Measurements from ENCODE around the gene GJB1. TPM values are rescaled to one million over a fixed set of nuclear protein-coding genes. Genes with fewer than 3 reads are reported as not detected.

GJB1 gene
- total RNA-seq, 1 experiment from 2014 or later: not detected

DNA sequence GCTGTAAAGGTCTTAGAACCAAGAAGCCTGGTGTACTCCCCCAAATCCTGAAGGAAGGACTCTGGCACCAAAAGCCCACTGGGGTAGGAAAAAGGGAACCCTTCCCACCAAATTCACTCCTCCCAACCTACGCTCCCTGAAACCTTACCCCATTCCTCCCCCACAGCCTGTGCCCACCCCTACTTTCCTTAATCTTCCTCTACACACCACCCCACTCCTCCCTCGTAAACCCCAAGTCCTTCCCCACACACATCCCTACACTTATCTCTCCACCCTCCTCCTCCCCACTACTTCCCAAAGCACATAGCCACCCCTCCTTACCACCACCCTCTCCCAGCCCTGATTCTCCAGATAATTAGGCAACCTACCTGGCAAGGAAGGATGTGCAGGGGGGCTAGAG, 29.2 kb downstream of the GJB1 start:
- no peaks in the 10 kb centered on the region for H3K9me2 ChIP-seq (replicated peaks; ENCODE audit: low read length)
- DNase-seq (no peak), ATAC-seq (no peak)
- intact Hi-C loops (cut with micrococcal nuclease): no loop called here
- H2AFZ ChIP-seq (ENCODE audit: low read length): no peak overlapping the region
- ChIA-PET CTCF (no interaction called here), POLR2A (ENCODE audit: unreplicated experiment) (no interaction called here)
- H3K4me3 ChIP-seq (ENCODE audit: low read length): peak overlapping the region; percentile 99; the same call in 1 of the 2 replicates
- H3K9me3 ChIP-seq (ENCODE audit: low read length): no peaks in the 10 kb centered on the region
- peaks cover 17% of the 10 kb centered on the region for H3K4me1 ChIP-seq (ENCODE audit: insufficient read depth, low read length)
- H3K27ac ChIP-seq (ENCODE audit: low read length): no peak overlapping the region
- no peaks in the 10 kb centered on the region for H4K20me1 ChIP-seq (ENCODE audit: low read length)
- H3K4me2 ChIP-seq (ENCODE audit: low read length): peak overlapping the region; percentile 99
- H3K79me2 ChIP-seq (ENCODE audit: low read length): peaks cover 12% of the 10 kb centered on the region
- H3K36me3 ChIP-seq (ENCODE audit: low read depth, low read length): no peaks in the 10 kb centered on the region; the same call in 1 of the 2 replicates
- no TSS peak for BruUV-seq (replicated peaks)
- H3K9ac ChIP-seq (ENCODE audit: low read length): no peak overlapping the region
- no peaks in the 10 kb centered on the region for H3K27me3 ChIP-seq (ENCODE audit: low read length)
- H3F3A ChIP-seq (ENCODE audit: low read length, unreplicated experiment): no peaks in the 10 kb centered on the region
- TF ChIP-seq EZH2 (IDR thresholded peaks at IDR 0.05; ENCODE audit: low read length, unreplicated experiment) (no peak), EZH2phosphoT487 (IDR thresholded peaks at IDR 0.05; ENCODE audit: borderline replicate concordance, low read length) (no peak)
- TF ChIP-seq, protein P1, sequence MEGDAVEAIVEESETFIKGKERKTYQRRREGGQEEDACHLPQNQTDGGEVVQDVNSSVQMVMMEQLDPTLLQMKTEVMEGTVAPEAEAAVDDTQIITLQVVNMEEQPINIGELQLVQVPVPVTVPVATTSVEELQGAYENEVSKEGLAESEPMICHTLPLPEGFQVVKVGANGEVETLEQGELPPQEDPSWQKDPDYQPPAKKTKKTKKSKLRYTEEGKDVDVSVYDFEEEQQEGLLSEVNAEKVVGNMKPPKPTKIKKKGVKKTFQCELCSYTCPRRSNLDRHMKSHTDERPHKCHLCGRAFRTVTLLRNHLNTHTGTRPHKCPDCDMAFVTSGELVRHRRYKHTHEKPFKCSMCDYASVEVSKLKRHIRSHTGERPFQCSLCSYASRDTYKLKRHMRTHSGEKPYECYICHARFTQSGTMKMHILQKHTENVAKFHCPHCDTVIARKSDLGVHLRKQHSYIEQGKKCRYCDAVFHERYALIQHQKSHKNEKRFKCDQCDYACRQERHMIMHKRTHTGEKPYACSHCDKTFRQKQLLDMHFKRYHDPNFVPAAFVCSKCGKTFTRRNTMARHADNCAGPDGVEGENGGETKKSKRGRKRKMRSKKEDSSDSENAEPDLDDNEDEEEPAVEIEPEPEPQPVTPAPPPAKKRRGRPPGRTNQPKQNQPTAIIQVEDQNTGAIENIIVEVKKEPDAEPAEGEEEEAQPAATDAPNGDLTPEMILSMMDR (conservative IDR thresholded peaks at IDR 0.05; ENCODE audit: low read depth, low read length): no peak

DNA sequence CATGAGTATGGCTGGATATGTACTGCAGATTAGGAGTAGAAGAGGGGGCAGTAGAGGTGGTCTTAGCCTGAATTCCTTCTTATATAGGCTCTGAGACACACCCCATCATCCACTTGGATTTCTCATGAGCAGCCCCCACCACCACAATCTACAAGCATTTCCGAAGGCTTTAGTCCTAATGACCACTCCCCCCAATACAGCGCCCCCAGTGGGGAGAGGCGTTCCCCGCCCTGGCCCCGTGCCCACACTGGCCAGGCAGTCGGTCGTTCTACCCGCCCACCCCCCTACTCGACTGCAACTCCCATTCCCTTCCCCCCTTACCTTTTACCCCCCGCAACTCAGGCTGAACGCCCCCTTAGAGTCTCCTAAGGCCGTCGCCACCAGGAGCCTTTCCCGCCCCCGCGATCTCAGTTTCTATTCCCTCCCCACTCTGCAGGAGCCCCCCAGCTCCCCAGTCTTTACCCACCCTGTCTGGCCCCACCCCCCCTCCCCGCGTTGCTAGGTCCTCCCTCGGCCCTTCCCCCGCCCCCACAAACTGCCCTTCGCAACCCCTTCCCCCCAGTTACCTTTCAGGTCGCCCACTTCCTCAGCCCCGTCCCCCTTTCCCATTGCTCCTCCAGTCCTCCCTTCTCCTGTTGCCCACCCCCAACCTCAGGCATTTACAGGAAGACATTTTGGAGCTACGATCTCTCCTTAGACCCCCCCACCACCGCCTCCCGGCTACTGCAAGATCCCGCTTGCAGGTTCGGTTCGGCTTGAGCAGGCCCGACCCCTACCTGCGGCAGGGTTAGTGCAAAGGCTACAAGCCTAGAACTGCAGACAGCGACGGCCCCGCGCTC, 30.4 kb downstream of the GJB1 start:
- Histone ChIP-seq H3K27me3 (ENCODE audit: low read length) (no peaks in the 10 kb centered on the region), H3K9me3 (ENCODE audit: low read length) (no peaks in the 10 kb centered on the region), H3K27ac (ENCODE audit: low read length) (no peak overlapping the region), H2AFZ (ENCODE audit: low read length) (peak overlapping the region; percentile 99), H3F3A (ENCODE audit: low read length, unreplicated experiment) (no peaks in the 10 kb centered on the region), H4K20me1 (ENCODE audit: low read length) (no peaks in the 10 kb centered on the region), H3K9ac (ENCODE audit: low read length) (peak overlapping the region; percentile 81), H3K36me3 (ENCODE audit: low read depth, low read length) (no peaks in the 10 kb centered on the region), H3K4me3 (ENCODE audit: low read length) (peak overlapping the region; percentile 99), H3K79me2 (ENCODE audit: low read length) (peaks cover 12% of the 10 kb centered on the region), H3K4me1 (ENCODE audit: insufficient read depth, low read length) (peaks cover 17% of the 10 kb centered on the region), H3K4me2 (ENCODE audit: low read length) (peak overlapping the region; percentile 99), H3K9me2 (replicated peaks; ENCODE audit: low read length) (no peaks in the 10 kb centered on the region)
- peak; percentile 51 for DNase-seq
- no peak for ATAC-seq
- intact Hi-C loops (cut with micrococcal nuclease): loop anchor here (1.0 kb wide), 2 partner anchors 30 to 113 kb away; partner anchors contain the start of genes NONO and TAF1
- CTCF ChIA-PET: interaction anchor here (0.8 kb wide), 1 partner anchor 113 kb away, joined by 10 read pairs; the partner anchor contains the start of gene TAF1
- BruUV-seq (replicated peaks): no TSS peak
- POLR2A ChIA-PET (ENCODE audit: unreplicated experiment): interaction anchor here (0.6 to 1.2 kb wide), 2 partner anchors 30 to 99 kb away, joined by 6 read pairs; partner anchors contain the start of gene NONO
- TF ChIP-seq EZH2phosphoT487 (IDR thresholded peaks at IDR 0.05; ENCODE audit: borderline replicate concordance, low read length) (no peak), EZH2 (IDR thresholded peaks at IDR 0.05; ENCODE audit: low read length, unreplicated experiment) (no peak)
- TF ChIP-seq, protein P1 (conservative IDR thresholded peaks at IDR 0.05; ENCODE audit: low read depth, low read length): peak; percentile 55

Data from PC-3 (cell line).